ENCODE data around the gene ZGPAT.

DNA sequence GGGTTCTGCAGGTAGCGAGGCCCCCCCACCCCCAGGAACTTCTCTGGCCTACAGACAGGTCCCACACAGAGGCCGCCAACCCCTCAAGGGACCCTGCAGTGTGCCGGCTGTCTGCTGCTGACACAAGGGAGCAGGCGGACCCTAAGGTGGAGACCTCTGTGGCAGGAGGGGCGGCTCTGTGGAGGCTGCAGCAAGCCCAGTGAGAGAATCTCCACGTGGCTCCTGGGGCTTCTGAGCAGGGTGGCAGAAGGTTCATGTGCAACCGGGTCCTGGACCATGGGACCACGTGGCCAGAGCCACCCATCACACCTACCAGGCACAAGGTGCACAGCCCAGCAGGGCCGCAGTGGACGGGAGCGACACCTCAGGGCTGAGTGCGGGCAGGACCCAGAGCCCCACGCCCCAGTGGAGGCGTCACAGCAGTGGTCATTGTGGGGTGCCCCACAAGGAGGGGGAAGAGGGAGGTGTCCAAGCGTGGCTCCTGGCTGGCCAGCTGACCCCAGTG, 4.3 kb upstream of the ZGPAT start:
- no peak for TF ChIP-seq POLR2A (IDR thresholded peaks at IDR 0.05; ENCODE audit: low read length)
- TF ChIP-seq GATA1 (IDR thresholded peaks at IDR 0.05; ENCODE audit: low read depth, low read length) = no peak

Measured in erythroblast (primary cell).